ENCODE data around the gene GIN1. TPM values are rescaled to one million over a fixed set of nuclear protein-coding genes. Genes with fewer than 3 reads are reported as not detected.

GIN1 gene
- total and polyA plus RNA-seq, 9 of the 15 experiments (the other 6 are each of a cell fraction or from before 2014, with no cell fraction given), result 2.4 to 9.8 (median 7.8) TPM

DNA sequence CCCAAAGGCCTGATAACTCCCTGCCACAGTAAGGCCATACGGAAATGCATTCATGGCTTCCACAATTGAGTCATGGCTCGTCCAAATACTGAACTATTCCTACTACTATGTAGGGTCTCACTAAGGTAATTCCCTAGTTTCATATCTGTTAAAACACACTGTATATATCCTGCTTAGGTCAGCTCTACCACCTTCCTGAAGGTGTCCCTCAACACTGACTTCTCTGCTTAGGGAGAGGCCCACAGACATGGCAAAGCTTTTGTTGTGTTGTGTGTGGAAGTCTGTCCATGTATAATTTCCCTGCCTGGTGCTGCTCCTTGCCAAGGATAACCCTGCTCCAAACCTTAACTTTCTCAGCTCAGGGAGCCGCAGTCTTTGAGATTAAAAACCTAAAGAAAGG, 60.4 kb downstream of the GIN1 start:
- Histone ChIP-seq H3K36me3 (ENCODE audit: control insufficient read depth, insufficient read depth, low read length) (no peaks in the 10 kb centered on the region), H3K27ac (ENCODE audit: extremely low read depth, low read depth, low read length) (no peak overlapping the region), H3K79me2 (ENCODE audit: control insufficient read depth, insufficient read depth, low read length) (no peaks in the 10 kb centered on the region), H3K27me3 (ENCODE audit: control insufficient read depth in 2 of 2, insufficient read depth in 2 of 2, low read length in 2 of 2) (no peaks in the 10 kb centered on the region), H3K4me3 (no peak overlapping the region), H2AFZ (ENCODE audit: low read depth, low read length) (peak overlapping the region; percentile 26; the same call in 1 of the 2 replicates), H3K4me2 (ENCODE audit: insufficient read depth, low read length) (no peak overlapping the region), H3K9me1 (ENCODE audit: control insufficient read depth, insufficient read depth, low read length) (no peaks in the 10 kb centered on the region), H3K9ac (ENCODE audit: insufficient read depth in 1 of 2, low read depth in 2 of 2, low read length in 2 of 2) (no peak overlapping the region), H3K4me1 (replicated peaks in 1 of 2; ENCODE audit: control insufficient read depth in 2 of 2, insufficient read depth in 2 of 2, low read length in 2 of 2) (peaks cover 0 to 6% of the 10 kb centered on the region in 2 experiments; a peak in 2 of 5 replicates), H4K20me1 (replicated peaks; ENCODE audit: control insufficient read depth, insufficient read depth, low read length) (no peaks in the 10 kb centered on the region), H3K9me3 (replicated peaks; ENCODE audit: control insufficient read depth, insufficient read depth, low read depth, low read length) (0 out of 2 replicates have a peak, but pooled peaks cover 2% of the 10 kb centered on the region)
- CTCF ChIA-PET (ENCODE audit: low intra/inter-chr PET ratio), result no interaction called here
- intact Hi-C loops (cut with micrococcal nuclease), result loop anchor here (5.0 kb wide), 1 partner anchor 63 kb away; the partner anchor contains the start of genes GIN1 and PPIP5K2
- no TSS peak for BruUV-seq (replicated peaks)
- ATAC-seq (peak; percentile 54), DNase-seq (ENCODE audit: extremely low read depth in 1 of 4, low spot score in 3 of 4) (no peak), FAIRE-seq (no peak)
- POLR2A ChIA-PET, result no interaction called here
- WGBS (ENCODE audit: insufficient coverage, low coverage, missing lambda C conversion rate), result 31% methylated on average over 3 of the region's 3 CpGs
- TF ChIP-seq TAF9B (IDR thresholded peaks at IDR 0.05; ENCODE audit: partially characterized antibody), result no peak
- no peak for TF ChIP-seq GATAD2B (IDR thresholded peaks at IDR 0.05; ENCODE audit: borderline replicate concordance)
- TF ChIP-seq, protein P1, sequence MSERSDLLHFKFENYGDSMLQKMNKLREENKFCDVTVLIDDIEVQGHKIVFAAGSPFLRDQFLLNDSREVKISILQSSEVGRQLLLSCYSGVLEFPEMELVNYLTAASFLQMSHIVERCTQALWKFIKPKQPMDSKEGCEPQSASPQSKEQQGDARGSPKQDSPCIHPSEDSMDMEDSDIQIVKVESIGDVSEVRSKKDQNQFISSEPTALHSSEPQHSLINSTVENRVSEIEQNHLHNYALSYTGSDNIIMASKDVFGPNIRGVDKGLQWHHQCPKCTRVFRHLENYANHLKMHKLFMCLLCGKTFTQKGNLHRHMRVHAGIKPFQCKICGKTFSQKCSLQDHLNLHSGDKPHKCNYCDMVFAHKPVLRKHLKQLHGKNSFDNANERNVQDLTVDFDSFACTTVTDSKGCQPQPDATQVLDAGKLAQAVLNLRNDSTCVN (CRISPR knock-in tag; IDR thresholded peaks at IDR 0.05), result no peak
- no peak for TF ChIP-seq MYBL2 (IDR thresholded peaks at IDR 0.05; ENCODE audit: low read depth)
- no peak for TF ChIP-seq MYBL2 (CRISPR knock-in tag; IDR thresholded peaks at IDR 0.05; ENCODE audit: borderline replicate concordance)
- TF ChIP-seq ZNF695 (CRISPR knock-in tag; IDR thresholded peaks at IDR 0.05), result no peak
- no peak for TF ChIP-seq ZNF696 (CRISPR knock-in tag; conservative IDR thresholded peaks at IDR 0.05)
- TF ChIP-seq, protein P2, sequence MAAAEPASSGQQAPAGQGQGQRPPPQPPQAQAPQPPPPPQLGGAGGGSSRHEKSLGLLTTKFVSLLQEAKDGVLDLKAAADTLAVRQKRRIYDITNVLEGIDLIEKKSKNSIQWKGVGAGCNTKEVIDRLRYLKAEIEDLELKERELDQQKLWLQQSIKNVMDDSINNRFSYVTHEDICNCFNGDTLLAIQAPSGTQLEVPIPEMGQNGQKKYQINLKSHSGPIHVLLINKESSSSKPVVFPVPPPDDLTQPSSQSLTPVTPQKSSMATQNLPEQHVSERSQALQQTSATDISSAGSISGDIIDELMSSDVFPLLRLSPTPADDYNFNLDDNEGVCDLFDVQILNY (CRISPR knock-in tag; IDR thresholded peaks at IDR 0.05), result no peak
- no peak for TF ChIP-seq CBFB (CRISPR knock-in tag; IDR thresholded peaks at IDR 0.05)
- TF ChIP-seq POU5F1 (IDR thresholded peaks at IDR 0.05; ENCODE audit: borderline replicate concordance, low read depth, low read length, partially characterized antibody), result no peak
- TF ChIP-seq, protein P3, sequence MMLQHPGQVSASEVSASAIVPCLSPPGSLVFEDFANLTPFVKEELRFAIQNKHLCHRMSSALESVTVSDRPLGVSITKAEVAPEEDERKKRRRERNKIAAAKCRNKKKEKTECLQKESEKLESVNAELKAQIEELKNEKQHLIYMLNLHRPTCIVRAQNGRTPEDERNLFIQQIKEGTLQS (IDR thresholded peaks at IDR 0.05), result no peak
- TF ChIP-seq, protein P3 (CRISPR knock-in tag; conservative IDR thresholded peaks at IDR 0.05), result no peak
- no peak for TF ChIP-seq HEY1 (CRISPR knock-in tag; IDR thresholded peaks at IDR 0.05; ENCODE audit: borderline replicate concordance)
- TF ChIP-seq PHB (CRISPR knock-in tag; IDR thresholded peaks at IDR 0.05), result no peak
- TF ChIP-seq HLTF (IDR thresholded peaks at IDR 0.05), result no peak
- no peak for TF ChIP-seq ZNF76 (CRISPR knock-in tag; IDR thresholded peaks at IDR 0.05; ENCODE audit: borderline replicate concordance)
- TF ChIP-seq U2AF2 (optimal IDR thresholded peaks at IDR 0.05; ENCODE audit: low read depth, low read length), result no peak
- in situ Hi-C loops (cut with MboI), result no loop called here
